Tongue (tissue), 2 donors: ENCODE measurements around the gene CCDC106. TPM values are rescaled to one million over a fixed set of nuclear protein-coding genes. Genes with fewer than 3 reads are reported as not detected.
A peak's percentile ranks its signal among the peaks of the same experiment; 100 is the strongest.

Experiments
- DNase-seq: peaks from one replicate; pipeline ENCODE4 v3.0.0-alpha.2; 2015
- total RNA-seq: library from RNA; depleted of rRNA; stranded (reverse); fragments of >200 nt; gene quantifications from one replicate; pipeline ENCODE4 v1.2.3, GENCODE V29; 2014

The CCDC106 gene
- total RNA-seq, 1 donor from 2014 or later = 8.6 TPM

DNA sequence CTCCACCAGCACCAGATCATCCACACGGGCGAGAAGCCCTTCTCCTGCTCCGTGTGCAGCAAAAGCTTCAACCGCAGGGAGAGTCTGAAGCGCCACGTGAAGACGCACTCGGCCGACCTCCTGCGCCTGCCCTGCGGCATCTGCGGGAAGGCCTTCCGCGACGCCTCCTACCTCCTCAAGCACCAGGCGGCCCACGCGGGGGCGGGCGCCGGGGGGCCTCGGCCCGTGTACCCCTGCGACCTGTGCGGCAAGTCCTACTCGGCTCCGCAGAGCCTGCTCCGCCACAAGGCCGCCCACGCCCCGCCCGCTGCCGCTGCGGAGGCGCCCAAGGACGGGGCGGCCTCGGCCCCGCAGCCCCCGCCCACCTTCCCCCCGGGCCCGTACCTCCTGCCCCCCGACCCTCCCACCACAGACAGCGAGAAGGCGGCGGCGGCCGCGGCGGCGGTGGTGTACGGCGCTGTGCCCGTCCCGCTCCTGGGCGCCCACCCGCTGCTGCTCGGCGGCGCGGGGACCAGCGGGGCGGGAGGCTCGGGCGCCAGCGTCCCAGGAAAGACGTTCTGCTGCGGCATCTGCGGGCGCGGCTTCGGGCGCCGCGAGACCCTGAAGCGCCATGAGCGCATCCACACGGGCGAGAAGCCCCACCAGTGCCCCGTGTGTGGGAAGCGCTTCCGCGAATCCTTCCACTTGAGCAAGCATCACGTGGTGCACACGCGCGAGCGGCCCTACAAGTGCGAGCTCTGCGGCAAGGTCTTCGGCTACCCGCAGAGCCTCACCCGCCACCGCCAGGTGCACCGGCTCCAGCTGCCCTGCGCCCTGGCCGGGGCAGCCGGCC is 33.1 kb upstream of the CCDC106 start:
- no peak for DNase-seq

GRCh38 chr19:55615543-55616394 is 32.2 kb upstream of the CCDC106 start:
- no peak for DNase-seq

- no peak for DNase-seq
These were observed 31.6 kb upstream of the CCDC106 start for GRCh38 chr19:55616395-55616875.

- no peak for DNase-seq
These were observed 30.6 kb upstream of the CCDC106 start for GRCh38 chr19:55617426-55617825.

GRCh38 chr19:55618426-55618825 is 29.6 kb upstream of the CCDC106 start:
- no peak for DNase-seq

DNA sequence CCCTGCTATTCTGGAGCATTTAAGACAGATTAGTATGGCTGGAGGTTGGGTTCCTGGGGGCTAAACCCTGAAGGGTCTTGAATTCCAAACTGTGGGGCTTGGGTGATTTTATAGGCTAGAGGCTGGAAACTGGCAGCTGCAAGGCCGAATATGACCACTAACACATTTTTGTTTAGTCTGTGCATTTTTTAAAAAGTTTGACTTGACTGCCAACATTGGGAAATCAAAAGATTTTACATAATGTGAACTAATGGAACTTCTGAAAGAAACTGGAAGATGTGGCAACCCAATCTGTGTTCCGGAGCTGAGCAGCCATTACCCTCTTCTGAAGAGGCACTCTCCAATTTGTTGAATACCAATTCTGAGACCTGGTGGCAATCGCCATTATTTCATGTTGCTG is 28.7 kb upstream of the CCDC106 start:
- no peak for DNase-seq

DNA sequence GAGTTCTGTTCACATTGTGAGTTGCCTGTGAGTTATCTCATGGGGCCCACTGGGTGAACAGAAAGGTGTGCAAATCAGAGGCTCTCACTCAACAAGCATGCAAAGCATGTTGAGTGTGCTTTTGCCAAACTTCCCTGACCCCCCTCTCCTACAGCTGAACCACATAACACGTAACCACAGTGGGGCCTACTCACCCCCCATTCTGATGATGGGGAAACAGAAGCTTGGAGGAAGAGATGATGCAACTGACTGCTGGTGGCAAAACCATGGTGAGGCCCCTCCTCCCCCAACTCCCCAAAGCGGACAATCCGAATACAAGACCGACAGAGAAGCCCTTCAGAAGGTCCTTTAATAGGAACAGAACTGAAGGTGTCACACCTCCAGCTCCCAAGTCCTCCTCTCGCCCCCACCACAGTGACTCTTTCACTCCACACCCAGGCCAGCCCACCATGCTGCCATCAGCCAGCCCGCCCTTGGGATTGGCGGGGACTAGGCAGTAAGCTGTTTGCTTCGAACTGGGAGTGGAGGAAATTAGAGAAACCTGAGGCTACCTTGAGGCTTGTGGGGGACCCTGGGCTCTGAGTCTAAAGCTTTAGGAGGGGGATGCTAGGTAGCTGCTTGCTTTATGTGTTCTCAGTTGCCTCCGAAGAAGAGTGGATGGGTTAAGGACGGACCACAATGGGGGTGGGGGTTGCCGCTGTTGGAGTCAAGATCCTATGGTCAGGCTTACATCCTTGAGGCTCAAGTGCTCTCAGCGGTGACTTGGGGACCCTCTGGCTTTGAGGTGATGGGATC is 27.4 kb upstream of the CCDC106 start:
- no peak for DNase-seq

DNA sequence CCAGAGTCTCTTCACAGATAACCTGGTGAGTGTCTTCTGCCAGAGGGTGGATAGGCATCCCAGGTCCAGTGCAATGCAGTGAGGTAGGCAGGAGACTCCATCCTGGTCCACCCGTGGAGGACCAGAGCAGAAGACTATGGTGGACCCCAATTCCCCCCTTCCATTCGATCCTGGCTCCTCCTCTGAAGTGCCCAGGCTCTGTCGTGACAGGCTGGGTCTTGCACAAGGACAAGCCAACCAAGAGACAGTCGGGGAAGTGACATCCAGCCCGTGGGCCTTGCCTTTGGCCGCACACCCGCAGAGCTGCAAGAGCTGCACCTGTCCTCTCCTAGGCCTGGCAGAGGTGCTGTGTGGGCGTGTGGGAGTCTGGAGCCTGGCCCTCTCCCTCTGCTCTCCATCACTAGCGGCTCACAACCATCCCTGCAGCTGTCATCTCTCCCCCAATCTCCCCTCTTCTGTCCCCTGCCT is 26.8 kb upstream of the CCDC106 start:
- DNase-seq = no peak

- no peak for DNase-seq
These were observed 26.3 kb upstream of the CCDC106 start for GRCh38 chr19:55621673-55622231.

DNA sequence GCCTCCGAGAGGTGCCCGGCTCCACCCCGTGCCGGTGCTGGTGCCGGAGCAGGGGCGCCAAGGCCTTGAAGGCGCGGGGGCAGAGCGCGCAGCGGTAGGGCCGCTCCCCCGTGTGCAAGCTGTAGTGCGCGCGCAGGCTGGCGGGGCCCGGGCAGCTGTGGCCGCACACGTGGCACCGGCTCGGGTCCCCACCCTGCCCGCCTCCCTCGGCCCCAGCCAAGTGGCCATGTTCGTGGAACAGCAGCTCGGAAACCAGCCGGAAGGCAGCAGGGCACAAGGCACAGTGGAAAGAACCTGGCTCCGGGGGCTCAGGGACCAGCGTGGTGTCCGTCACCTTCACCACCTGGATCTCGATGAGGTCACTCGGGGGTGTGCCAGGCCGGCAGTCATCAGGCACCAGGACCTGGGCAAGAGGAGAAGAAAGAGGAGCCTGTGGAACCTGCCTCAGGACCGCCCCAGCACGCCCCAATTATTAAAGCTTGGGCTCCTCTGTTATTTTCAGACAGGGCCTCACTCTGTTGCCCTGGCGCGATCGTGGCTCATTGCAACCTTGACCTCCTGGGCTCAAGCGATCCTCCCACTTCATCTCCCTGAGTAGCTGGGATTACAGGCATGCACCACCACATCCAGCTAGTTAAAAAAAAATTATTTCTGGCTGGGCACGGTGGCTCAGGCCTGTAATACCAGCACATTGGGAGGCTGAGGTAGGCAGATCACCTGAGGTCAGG is 25.6 kb upstream of the CCDC106 start:
- no peak for DNase-seq

GRCh38 chr19:55623130-55623529 is 24.9 kb upstream of the CCDC106 start:
- DNase-seq = no peak

- peak; percentile 24 for DNase-seq
These were observed 24.5 kb upstream of the CCDC106 start for GRCh38 chr19:55623561-55623960.

- DNase-seq = peak; percentile 98
These were observed 23.7 kb upstream of the CCDC106 start, which contains the start of gene ZNF784 for GRCh38 chr19:55624109-55625003. ZNF784 (minus strand) TSS chr19:55624566; CDS start chr19:55624561, 5 bp downstream.

DNA sequence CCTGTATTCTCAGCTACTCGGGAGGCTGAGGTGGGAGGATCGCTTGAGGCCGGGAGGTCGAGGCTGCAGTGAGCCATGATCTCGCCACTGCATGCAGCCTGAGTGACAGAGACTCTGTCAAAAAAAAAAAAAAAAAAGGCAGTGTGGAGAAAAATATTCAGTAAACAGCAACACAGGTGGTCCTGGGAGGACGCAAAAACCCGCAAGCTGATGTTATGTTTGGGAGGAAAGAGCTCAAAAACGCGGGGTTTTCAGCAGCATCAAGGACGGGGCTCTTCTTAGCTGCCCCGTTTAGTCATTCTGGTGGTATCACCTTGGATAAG is 23.0 kb upstream of the CCDC106 start:
- no peak for DNase-seq

GRCh38 chr19:55626350-55626749 is 21.7 kb upstream of the CCDC106 start:
- no peak for DNase-seq

GRCh38 chr19:55632463-55632834 is 15.6 kb upstream of the CCDC106 start:
- peak; percentile 96 for DNase-seq

DNA sequence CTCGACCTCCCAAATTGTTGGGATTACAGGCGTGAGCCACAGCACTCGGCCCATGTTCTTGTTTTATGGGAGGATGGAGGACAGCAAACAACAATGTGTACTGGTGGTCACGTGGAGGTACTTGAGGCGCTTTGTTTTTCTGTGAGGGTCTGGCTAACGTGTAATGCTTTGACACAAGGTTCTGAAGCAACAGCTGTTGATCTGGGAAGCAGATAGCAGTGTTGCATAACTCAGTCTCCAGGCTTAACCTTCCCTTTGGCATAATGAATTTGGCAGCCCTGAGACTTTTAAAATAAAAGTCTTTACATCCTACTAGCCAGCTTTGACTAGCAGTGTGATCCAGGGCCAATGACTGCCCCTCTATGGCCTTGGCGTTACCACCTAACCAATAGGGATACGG is 14.2 kb upstream of the CCDC106 start:
- no peak for DNase-seq

DNA sequence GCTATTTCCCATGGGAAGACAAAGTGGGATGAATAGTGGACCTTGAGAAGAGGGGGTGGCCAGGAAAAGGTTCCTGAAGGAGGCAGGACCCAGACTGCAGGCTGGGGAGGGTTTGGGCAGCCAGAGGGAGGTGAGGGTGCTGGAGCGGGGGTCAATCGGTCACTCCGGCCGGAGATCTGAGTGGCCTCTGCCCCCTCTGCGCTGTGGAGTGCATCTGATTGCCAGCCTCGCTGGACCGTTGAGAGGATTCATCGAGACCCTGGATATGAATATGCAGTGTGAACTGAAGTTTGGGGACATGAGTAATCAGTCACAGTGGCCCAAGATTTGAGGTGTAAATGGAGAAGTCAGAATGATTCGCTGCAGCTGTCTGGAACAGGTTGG is 12.7 kb upstream of the CCDC106 start:
- DNase-seq = no peak

- no peak for DNase-seq
These were observed 12.1 kb upstream of the CCDC106 start for GRCh38 chr19:55635856-55636440.

DNA sequence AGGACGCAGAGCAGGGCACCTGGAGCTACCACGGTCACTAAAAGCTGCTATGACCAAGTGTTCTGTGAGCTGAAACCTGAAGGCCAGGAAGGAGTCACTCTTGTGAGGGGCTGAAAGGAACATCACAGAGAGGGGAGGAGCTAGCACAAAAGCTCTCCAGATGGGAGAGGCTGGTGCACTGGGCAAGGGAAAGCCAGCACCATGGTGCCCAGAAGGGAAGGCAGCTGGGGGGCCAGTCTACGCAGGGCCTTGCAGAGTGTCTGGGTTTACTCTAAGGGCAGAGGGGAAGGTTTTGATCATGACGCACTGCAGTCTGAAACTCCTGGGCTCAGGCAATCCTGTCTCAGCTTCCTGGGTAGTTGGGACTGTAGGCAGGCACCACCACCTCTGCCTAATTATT is 11.3 kb upstream of the CCDC106 start:
- no peak for DNase-seq
